Fibroblast of skin of right quadriceps (primary cell): ENCODE results near the gene LINGO4.
A peak's percentile ranks its signal among the peaks of the same experiment; 100 is the strongest.
"Not testable (repeated sequence)": the region's sequence is repeated elsewhere in the genome, so short reads cannot be mapped to it uniquely, and the experiment has no call there.

Experiments used
- DNase-seq: peaks from one replicate; pipeline ENCODE4 v3.0.0-alpha.2; 2013

Gene LINGO4

DNA sequence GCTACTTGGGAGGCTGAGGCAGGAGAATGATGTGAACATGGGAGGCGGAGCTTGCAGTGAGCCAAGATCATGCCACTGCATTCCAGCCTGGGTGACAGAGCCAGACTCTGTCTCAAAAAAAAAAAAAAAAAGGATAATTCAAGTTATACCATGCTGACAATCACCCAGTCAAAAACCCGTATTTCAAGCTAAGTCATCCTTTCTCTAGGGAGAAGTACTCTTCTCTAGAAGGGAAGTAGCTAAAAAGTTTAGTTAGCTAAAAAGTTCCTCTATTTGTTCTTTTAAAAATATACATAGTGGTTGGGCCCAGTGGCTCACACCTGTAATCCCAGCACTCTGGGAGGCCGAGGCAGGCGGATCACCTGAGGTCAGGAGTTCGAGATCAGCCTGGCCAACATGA lies 24.5 kb downstream of the LINGO4 start:
- DNase-seq, result not testable (repeated sequence)

DNA sequence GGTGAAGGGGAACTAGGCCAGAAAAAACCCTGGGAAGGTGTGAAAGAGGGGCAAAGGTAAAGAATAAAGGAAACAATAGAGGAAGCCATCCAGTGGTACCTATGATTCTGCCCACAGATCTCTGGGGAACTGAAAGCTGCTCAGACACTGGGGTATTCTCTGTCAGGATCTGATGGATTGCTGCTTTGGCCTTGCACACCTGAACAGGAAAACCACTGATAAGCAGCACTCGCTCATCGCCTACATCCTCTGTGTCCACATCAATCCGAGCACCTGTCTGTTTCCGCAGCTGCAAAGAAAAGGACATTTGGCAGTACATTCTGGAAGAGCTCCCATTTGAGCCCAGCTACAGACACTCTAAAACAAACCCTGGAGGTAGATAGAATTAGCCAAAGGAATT lies 25.4 kb downstream of the LINGO4 start:
- no peak for DNase-seq

DNA sequence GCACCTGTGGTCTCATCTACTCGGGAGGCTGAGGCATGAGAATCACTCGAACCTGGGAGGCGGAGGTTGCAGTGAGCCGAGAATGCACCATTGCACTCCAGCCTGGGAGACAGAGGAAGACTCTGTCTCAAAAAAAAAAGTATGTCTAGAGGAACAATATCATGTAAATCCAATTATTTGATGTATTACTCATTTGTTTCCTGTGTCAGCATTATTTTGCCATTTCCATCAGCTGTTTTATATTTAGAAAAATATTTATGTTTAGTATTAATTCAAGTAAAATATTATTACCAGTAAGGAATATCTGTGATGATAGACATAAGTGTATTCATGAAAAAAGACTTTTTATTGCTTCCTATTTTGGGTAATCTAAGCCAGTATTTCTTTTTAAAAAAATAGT lies 27.9 kb downstream of the LINGO4 start:
- no peak for DNase-seq

DNA sequence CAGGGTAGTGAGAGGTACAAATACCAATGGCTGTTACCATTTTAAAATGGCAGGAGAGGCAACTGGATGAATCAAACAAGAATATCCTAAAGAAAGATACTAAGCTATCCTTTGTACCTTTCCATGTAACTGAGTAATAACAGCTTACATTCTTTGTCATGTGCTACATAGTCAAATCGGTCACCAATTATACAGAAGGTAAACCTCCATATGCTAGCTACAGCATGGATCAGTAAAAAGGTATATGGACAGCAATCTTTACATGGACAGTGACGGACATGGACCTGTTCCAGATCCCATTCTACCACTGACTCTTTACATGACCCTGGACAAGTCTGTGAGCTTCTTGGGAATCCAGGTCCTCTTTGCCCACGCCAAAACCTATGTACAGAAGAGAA lies 28.6 kb downstream of the LINGO4 start:
- no peak for DNase-seq

DNA sequence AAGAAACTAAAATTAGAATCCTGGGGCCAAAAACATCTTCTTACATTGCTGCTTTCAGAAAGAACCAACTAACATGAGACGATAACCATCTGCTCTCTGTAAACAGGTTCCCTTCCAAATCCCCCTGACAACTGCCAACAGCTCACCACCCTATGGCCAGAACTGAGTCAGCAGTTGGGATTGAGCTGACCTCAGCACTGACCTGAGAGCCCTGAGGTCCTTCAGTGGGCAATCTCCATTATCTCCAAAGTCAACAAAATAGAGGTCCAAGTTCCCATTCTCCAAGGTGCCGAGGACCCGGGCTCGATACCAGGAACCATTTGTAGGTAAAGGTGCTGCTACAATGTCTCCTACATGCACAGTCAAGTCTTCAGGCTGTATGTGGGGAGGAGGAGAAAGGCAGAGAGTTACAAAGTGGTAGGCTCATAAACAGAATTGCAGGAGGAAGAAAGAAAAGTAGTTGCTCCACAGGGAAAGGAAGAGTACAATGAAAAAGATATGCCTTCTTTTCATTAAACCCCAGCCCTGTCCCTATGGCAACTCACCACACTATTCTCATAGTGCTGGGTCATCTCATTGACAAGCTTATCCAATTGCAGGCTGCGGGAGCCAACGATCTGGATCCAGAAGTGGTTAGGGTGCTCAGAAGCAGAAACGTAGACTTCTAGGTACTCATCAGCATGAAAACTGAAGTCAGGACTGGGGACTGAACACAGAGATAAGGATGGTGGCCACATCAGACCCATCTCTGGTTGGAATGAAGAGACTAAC lies 29.1 kb downstream of the LINGO4 start:
- no peak for DNase-seq

DNA sequence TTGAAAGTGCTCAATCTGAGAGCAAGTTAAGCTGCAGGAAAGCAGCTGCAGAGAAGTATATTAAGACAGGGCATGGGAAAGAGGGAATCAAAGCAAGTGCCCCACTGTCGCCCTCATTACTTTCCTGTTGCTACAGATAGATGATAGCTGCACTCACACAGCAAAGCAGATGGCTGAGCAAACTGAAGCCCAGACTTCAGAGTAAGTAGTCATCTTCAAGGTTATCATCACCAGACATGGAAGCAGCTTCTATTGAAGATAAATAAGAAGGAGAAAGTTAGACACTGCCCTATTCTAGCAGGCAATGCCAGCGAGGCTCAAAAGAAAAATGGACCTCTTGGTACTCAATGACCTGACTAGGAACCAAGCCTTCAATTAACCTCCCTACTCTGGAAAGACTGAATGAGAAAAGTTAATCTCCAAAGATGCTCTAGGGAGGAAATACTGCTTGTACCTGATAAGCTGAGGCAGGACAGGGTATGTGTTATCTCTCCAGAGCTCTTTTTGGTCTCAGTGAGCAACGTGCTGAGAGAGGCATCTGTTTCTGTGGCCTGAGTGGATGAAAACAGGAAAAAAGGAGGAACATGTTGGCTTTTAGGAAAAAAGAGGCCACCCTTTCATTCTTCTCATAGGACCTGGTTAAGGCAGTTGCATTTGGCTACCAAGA lies 30.8 kb downstream of the LINGO4 start:
- DNase-seq, result no peak

DNA sequence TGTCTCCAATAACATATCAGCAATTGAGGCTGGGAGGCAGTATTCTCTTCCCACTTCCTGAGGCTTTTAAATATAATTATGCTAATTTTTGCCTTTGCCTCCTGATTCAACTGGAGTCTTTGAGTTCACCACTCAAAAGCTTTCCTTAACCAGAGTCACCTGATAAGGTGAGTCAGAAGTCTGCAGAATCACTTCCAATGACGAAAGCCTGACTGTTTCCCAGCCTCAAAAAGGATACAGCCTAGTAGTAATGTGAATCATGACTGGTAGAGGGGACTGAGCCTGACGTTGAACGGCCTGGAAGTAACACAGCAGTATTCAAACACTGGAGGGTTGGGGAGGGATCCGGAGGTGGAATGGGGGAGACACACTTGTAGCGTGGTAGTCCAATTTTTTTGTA lies 31.5 kb downstream of the LINGO4 start:
- no peak for DNase-seq

DNA sequence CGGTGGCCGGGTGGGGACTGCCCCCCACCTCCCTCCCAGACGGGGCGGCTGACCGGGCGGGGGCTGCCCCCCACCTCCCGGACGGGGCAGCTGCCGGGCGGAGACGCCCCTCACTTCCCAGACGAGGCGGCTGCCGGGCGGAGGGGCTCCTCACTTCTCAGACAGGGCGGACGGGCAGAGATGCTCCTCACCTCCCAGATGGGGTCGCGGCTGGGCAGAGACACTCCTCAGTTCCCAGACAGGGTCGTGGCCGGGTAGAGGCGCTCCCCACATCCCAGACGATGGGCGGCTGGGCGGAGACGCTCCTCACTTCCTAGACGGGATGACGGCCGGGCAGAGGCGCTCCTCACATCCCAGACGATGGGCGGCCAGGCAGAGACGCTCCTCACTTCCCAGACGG lies 35.9 kb downstream of the LINGO4 start:
- DNase-seq, result not testable (repeated sequence)

DNA sequence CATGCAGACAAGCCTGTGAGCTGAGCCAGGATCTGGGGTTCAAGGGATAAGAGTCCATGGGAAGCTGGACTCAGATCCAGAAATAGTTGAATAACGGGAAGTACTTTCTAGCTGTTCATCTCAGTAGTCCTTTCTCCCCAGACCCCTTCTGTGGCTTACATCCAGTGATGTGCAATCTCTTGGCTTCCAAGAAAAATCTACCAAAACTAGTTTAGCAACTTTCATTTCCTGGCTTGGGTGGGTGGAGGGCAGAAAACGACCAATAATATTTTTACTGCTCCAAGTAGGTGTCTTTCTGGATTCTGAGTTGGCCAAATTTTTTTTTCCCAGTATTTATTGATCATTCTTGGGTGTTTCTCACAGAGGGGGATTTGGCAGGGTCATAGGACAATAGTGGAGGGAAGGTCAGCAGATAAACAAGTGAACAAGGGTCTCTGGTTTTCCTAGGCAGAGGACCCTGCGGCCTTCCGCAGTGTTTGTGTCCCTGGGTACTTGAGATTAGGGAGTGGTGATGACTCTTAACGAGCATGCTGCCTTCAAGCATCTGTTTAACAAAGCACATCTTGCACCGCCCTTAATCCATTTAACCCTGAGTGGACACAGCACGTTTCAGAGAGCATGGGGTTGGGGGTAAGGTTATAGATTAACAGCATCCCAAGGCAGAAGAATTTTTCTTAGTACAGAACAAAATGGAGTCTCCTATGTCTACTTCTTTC lies 36.7 kb downstream of the LINGO4 start:
- not testable (repeated sequence) for DNase-seq

DNA sequence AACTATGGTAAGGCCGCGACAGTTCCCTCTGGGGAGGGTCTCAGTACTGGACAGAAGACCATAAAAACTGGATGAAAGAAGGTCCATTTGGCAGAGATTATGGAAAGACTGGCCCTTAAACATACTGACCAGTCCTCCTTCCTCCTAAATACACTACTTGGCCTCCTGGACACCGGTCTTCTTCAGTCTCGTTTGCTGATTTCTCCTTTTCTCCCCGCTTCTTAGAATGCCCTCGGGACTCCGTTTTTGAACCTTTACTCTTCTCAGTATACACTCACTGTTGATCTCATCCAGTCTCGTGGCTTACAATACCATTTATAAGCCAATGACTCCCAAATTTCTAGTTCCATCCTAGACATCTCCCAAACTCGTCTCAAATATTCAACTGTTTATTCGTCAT lies 41.2 kb downstream of the LINGO4 start:
- no peak for DNase-seq

DNA sequence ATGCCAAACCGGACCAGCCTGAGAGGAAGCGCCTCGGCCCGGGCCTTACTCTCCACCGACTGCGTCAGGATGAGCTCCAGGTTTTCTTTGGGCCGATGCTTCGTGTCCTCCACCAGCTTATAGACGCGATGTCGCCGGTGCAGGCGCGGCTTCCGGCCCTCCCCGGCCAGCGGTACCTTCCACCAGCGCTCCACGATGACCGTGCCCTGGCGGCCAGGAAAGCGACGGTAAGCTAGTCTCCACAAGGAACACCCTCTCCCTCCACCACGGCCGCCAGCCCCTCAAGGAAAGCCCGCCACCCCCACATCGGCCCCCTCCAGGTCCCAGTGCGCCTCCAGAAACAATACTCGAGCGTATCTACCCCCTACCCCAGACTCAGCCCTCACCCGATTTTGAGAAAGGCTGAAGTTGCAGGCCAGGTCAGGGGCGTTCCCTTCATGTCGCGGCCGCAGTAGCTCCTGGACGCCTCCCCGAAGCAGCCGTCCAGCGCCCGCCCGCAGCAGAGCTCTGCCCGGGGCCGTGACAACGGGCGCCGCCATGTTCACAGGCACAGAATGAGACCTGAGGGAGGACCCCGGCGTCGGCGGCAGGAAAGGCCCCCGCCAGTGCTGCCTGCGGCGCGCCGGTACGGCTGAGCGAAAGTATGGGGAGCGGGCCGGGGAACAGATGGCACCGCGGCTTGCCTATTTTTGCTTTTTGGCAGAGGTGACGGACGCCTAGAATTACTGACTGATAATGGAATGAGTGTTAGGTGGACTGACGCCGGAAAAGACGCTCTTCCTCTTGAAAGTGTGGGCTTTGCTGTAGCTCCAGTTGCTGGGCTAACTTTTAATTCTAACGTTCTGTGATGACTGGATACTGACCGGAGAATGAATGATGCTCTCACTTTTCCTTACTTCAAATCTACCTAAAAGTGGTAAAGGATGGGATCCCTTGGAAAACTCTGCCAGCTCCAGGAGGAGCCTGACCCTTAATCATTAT lies 42.0 kb downstream of the LINGO4 start, which contains the start of gene MRPL9:
Gene MRPL9, minus strand, starts transcription at position 556 of the 981 bp plus-strand sequence. Its CDS starts 17 bp downstream, at position 539.
- DNase-seq, result peak; percentile 81

DNA sequence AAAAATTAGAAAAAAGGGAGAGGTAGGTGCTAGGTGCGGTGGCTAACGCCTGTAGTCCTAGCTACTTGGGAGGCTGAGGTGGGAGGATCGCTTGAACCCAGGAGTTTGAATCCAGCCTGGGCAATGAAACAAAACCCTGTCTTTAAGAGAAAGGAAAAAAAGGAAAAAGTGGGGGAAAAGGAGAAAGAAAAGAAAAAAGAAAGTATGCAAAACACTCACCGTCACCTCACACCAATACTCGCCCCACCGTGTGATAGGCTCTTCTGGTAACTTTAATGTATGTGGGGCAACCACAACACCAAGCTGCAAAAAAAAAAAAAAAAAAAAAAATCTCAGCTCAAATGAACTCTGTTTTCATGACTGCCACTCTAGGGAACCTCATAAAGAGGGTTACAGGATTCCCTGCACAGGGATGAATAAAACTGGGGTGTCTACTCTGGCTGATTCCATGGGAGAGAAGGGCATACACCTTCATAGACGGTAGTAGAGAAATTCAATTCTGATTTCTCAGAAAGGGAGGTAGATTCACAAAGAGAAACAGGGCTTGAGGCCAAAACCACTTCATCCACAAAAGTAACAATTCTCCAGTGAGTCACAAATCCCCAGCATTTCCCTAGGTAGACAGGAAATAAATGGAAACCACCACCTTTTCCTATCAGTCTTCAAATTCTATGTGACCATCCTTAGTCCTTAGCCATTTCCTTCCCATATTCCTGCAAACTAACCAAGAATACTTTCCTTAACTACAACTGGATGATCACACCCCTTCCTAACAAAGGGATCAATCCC lies 44.4 kb downstream of the LINGO4 start:
- no peak for DNase-seq

DNA sequence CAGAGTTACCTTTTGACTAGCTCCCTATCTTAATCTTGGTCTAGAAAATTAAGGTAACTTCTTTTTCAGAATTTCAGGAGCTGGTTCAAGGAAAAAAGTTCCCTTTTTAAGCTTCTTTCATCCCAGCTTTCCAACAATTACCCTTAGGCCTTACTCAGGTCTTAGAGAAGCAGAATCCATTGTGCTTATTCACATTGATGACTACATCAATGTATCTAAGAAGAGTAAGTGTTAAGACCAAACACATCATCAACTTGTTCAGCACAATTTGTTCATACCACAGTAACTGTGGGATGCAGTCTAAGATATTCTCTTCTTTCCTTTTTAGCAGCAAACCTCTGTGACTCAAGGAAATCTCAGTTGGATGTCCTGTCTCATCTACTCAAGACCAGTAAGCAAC lies 46.0 kb downstream of the LINGO4 start:
- no peak for DNase-seq

DNA sequence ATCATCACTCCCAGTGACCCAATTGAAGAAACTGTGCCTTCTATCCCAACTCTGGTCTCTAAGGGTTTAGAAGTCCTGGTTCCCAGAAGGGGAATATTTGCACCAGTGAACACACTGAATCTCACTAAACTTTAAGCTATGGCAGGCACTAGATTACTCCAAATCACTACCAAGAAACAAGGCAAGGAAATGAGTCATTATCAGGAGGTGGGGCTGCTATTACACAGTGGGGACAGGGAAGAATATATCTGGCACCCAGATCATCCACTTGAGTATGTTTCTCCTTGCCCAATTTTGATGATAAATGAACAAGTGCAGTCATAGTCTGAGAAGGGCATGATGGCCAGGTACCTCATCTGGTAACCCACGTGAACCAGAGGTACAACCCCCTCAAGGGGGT lies 48.9 kb downstream of the LINGO4 start:
- DNase-seq, result peak; percentile 8
